GM10248 (cell line): ENCODE measurements around the gene COPS7A.

Experiments used
- CTCF ChIA-PET: fragments of 300-600 bp; sonication (Branson Sonifier 250); formaldehyde crosslinking; extraction: SDS; loops from one replicate; lab custom pipeline; 2021; ENCODE audit warnings: antibody characterized with exemption; lab: Yijun Ruan, JAX
- POLR2A ChIA-PET: fragments of 350-650 bp; sonication (Branson Sonifier 250); formaldehyde crosslinking; extraction: SDS; loops from one replicate; lab custom pipeline; 2020; ENCODE audit warnings: antibody characterized with exemption; lab: Yijun Ruan, JAX
- DNase-seq: peaks from one replicate; pipeline ENCODE4 v3.0.0; 2012; ENCODE audit errors: extremely low spot score
- CTCF ChIP-seq: IDR thresholded peaks from 2 replicates; pipeline ENCODE4 v1.5.1; 2012; ENCODE audit warnings: mild to moderate bottlenecking, low read depth; ENCODE audit errors: extremely low read depth, missing control alignments, control extremely low read depth

The COPS7A gene

DNA sequence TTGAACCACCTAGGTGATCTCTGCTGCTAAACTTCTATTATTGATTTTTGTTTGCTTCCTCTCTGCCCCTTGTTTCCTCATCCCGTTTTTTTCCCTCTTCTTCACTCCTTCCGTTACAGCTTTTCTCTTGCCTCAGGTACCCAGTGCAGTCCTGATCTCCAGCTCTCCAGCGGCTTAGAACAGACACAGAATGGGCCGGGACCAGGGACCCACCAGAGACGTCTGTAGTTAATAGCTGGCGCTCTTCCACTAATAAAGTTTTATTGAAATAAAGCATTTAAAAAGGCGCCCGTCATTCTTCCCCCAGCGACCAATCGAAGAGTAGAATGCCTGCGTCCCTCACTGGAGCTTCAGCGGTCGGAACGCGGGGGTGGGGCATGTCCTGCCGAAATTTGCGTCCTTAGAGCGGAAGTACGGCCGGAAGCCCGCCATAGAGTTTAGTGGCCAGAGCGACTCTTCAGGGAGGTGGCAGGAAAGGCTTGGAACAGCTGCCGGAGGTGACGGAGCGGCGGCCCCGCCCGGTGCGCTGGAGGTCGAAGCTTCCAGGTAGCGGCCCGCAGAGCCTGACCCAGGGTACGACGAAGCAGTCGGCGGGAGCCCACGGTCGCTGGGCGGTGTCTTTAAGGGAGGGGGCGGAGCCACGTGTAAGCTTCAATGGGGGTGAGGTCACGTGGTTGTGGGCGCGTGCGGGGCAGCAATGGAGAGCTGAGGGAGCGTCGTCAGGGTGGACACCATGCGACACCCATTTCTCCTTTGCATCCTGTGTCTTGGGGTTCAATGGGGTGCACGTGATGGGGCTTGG is at the start of gene COPS7A:
TSS of gene COPS7A (plus strand) at position 440 of the 802 bp plus-strand sequence. CDS start 611 bp downstream, outside the sequence.
- ChIA-PET CTCF (interaction anchor here (0.8 to 4.8 kb wide), 18 partner anchors 10 to 170 kb away, joined by 3 to 31 read pairs (median 4); partner anchors contain the start of genes MLF2, PTMS and ZNF384), POLR2A (interaction anchor here (0.6 to 2.3 kb wide), 11 partner anchors 23 to 253 kb away, joined by 3 to 17 read pairs (median 5); partner anchors contain the start of genes GAPDH, MLF2, TPI1 and VAMP1)
- peak; percentile 97 for DNase-seq
- peak; percentile 27 for TF ChIP-seq CTCF

DNA sequence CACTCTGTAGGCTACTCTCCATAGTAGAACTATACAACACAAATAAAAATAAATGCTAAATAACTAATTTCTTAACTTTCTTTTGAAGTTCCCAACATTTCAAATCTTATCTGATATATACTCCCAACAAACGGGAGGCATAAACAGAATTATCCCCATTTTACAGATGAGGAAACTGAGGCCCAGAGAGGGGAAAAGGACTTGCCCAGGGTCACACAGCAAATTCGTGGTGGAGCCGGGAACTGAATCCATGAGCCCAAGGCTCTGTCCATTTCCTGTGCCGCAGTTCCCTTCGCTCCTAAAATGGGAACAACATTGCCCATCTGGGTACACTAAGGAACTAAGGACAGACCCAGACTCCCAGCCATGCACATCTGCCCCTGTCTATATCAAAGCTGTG is 46.9 kb upstream of the COPS7A start:
- no peak for DNase-seq
- ChIA-PET POLR2A (no interaction called here), CTCF (interaction anchor here (1.0 to 1.1 kb wide), 2 partner anchors 10 to 19 kb away, joined by 3 read pairs; no protein-coding TSS in a partner anchor)
- no peak for TF ChIP-seq CTCF

DNA sequence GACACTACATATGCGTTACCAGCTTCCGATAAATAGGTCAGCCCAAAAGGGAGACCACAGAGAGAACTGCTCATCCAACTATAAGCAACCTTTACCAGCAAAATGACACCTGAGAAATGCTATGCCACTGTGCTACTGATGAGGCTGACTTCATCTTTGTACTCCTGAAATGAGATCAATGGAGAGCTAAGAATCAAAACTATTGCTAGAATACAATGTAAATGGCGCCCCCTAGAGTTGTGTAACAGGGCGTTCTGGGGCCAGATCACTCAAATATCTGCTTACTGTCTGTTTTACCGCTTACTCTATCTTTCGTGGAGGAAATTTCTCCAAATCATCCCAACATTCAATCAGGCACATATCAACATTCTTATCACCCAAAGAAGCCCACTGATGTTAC is 39.2 kb upstream of the COPS7A start:
- peak; percentile 37 for TF ChIP-seq CTCF
- ChIA-PET CTCF (interaction anchor here (0.9 to 2.5 kb wide), 20 partner anchors 8 to 133 kb away, joined by 3 to 10 read pairs (median 3); partner anchors contain the start of gene COPS7A), POLR2A (interaction anchor here (0.6 to 1.3 kb wide), 2 partner anchors 15 to 1145 kb away, joined by 3 read pairs; no protein-coding TSS in a partner anchor)
- no peak for DNase-seq

- POLR2A ChIA-PET, result interaction anchor here (0.5 to 1.3 kb wide), 3 partner anchors 17 to 110 kb away, joined by 3 to 7 read pairs (median 3); no protein-coding TSS in a partner anchor
- no peak for DNase-seq
- CTCF ChIA-PET, result interaction anchor here (1.2 to 2.5 kb wide), 2 partner anchors 17 to 132 kb away, joined by 3 to 9 read pairs; no protein-coding TSS in a partner anchor
- no peak for TF ChIP-seq CTCF
Observed at GRCh38 chr12:6685814-6686213, 38.0 kb upstream of the COPS7A start.

GRCh38 chr12:6688543-6688998 is 35.3 kb upstream of the COPS7A start:
- no peak for TF ChIP-seq CTCF
- POLR2A ChIA-PET, result interaction anchor here (1.0 to 1.7 kb wide), 7 partner anchors 8 to 195 kb away, joined by 3 to 17 read pairs (median 8); partner anchors contain the start of genes COPS7A, GAPDH, MRPL51 and TPI1
- DNase-seq, result no peak
- CTCF ChIA-PET, result interaction anchor here (0.9 to 2.0 kb wide), 9 partner anchors 10 to 148 kb away, joined by 3 to 9 read pairs (median 4); partner anchors contain the start of gene COPS7A

DNA sequence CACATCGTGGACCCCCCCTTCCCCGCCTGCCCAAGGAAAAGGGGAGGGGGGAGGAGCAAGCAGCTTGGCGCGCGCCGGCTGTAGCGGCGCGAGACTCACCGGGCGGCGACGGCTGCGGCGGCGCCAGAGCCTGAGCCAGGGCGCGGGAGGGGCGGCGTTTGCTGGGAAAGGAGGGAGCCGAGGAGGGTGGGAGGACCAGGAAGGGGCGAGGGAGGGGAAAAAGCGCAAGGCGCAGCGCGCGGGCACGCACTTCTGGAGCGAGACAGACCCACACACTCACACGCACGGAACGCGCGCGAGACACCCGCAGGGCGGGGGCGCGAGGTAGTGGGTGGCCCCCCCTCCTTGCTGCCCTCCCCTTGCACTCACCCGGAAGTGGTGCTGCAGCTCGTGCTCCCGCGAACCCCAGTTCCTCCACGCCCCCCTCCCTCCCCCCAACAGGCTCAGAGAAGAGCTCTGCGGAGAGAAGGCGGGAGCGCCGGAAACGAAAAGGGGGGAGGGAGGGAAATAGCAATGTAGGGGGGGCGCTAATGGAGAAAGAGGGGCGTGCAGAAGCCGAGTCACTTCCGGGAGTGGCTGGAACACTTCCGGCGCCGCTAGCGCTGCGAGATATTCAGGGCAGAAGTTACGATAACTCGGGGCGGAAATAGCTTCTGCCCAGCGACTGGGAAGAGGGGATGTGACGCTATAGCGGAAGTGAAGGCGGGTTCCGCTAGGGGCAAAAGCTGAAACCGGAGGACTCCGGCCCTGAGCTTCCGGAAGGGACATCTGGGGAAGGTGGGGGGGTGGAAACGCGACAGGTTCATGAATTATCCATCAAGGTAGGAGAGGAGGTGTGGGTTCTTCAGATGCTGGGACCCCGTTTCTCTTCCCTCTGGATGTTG is 34.6 kb upstream of the COPS7A start, which contains the start of gene ZNF384:
TSS of gene ZNF384 (minus strand) at position 377 of the 884 bp plus-strand sequence. CDS start 9,855 bp downstream, outside the sequence.
- TF ChIP-seq CTCF, result peak; percentile 2
- peak; percentile 96 for DNase-seq
- ChIA-PET CTCF (interaction anchor here (0.6 to 2.0 kb wide), 19 partner anchors 9 to 183 kb away, joined by 3 to 9 read pairs (median 3); partner anchors contain the start of gene COPS7A), POLR2A (interaction anchor here (0.5 to 1.7 kb wide), 22 partner anchors 8 to 218 kb away, joined by 3 to 17 read pairs (median 6); partner anchors contain the start of genes COPS7A, GAPDH, LPAR5 and MRPL51)
